GM10266 (cell line): ENCODE data around the gene SHISA4.
"Not testable (repeated sequence)": the region's sequence is repeated elsewhere in the genome, so short reads cannot be mapped to it uniquely, and the experiment has no call there.

ENCODE experiments used
- DNase-seq: peaks from one replicate; pipeline ENCODE4 v3.0.0; 2012; ENCODE audit errors: extremely low spot score
- CTCF ChIP-seq: IDR thresholded peaks from 2 replicates; pipeline ENCODE4 v1.5.1; 2012; ENCODE audit warnings: mild to moderate bottlenecking, low read depth; ENCODE audit not compliant: control insufficient read depth, insufficient read depth; ENCODE audit errors: missing control alignments

The SHISA4 gene

GRCh38 chr1:201847150-201847549 lies 41.5 kb upstream of the SHISA4 start:
- no peak for DNase-seq
- TF ChIP-seq CTCF: no peak

- DNase-seq: no peak
Measured at GRCh38 chr1:201848230-201848629, 40.5 kb upstream of the SHISA4 start.

GRCh38 chr1:201849372-201850052 lies 39.2 kb upstream of the SHISA4 start:
- TF ChIP-seq CTCF: no peak
- DNase-seq: no peak

More at GRCh38 chr1:201848230-201848629, 40.5 kb upstream of the SHISA4 start:
- no peak for TF ChIP-seq CTCF

- TF ChIP-seq CTCF: no peak
- no peak for DNase-seq
Measured at GRCh38 chr1:201850053-201850397, 38.7 kb upstream of the SHISA4 start.

GRCh38 chr1:201851949-201852348 lies 36.7 kb upstream of the SHISA4 start:
- no peak for TF ChIP-seq CTCF

GRCh38 chr1:201856722-201857121 lies 32.0 kb upstream of the SHISA4 start:
- not testable (repeated sequence) for DNase-seq

More at GRCh38 chr1:201851949-201852348, 36.7 kb upstream of the SHISA4 start:
- DNase-seq: no peak

- TF ChIP-seq CTCF: no peak
- no peak for DNase-seq
Measured at GRCh38 chr1:201859424-201859823, 29.3 kb upstream of the SHISA4 start.

GRCh38 chr1:201861448-201861847 lies 27.2 kb upstream of the SHISA4 start:
- DNase-seq: no peak
- TF ChIP-seq CTCF: no peak
